Endothelial cell (in vitro differentiated cells): Measurements from ENCODE around the gene FAM78B. TPM values are rescaled to one million over a fixed set of nuclear protein-coding genes. Genes with fewer than 3 reads are reported as not detected.
A peak's percentile ranks its signal among the peaks of the same experiment; 100 is the strongest.

Experiments used
- DNase-seq: peaks from one replicate; pipeline ENCODE4 v3.0.0; 2021; ENCODE audit warnings: low spot score
- H3K27ac Mint-ChIP-seq: one replicate; pipeline ENCODE4 v1.8.0; 2021; ENCODE audit warnings: mixed read lengths, inconsistent platforms; ENCODE audit not compliant: unreplicated experiment
- H3K27me3 Mint-ChIP-seq: one replicate; pipeline ENCODE4 v1.8.0; 2021; ENCODE audit warnings: mild to moderate bottlenecking, moderate library complexity, mixed read lengths, inconsistent platforms; ENCODE audit not compliant: unreplicated experiment
- H3K36me3 Mint-ChIP-seq: one replicate; pipeline ENCODE4 v1.8.0; 2021; ENCODE audit warnings: mild to moderate bottlenecking, low read depth, mixed read lengths, inconsistent platforms; ENCODE audit not compliant: unreplicated experiment
- H3K4me1 Mint-ChIP-seq: one replicate; pipeline ENCODE4 v1.8.0; 2021; ENCODE audit warnings: mild to moderate bottlenecking, mixed read lengths, inconsistent platforms; ENCODE audit not compliant: unreplicated experiment
- H3K4me3 Mint-ChIP-seq: one replicate; pipeline ENCODE4 v1.8.0; 2021; ENCODE audit warnings: mild to moderate bottlenecking, mixed read lengths, inconsistent platforms; ENCODE audit not compliant: unreplicated experiment
- H3K9me3 Mint-ChIP-seq: one replicate; pipeline ENCODE4 v1.8.0; 2021; ENCODE audit warnings: mixed read lengths, inconsistent platforms; ENCODE audit not compliant: unreplicated experiment
- total RNA-seq: library from RNA; stranded (reverse); fragmentation: NEBNext Ultra II Directional; extraction: Animal tissue kit (Norgen Biotek cat#: 25700); gene quantifications from one replicate; pipeline ENCODE4 v1.2.1, GENCODE V29; 2021; ENCODE audit not compliant: unreplicated experiment
- TF ChIP-seq, protein P1 (sequence below): fragments of 200-600 bp; sonication (generic); IDR thresholded peaks from one replicate; pipeline ENCODE4 v1.5.0; 2021; ENCODE audit warnings: antibody characterized with exemption; ENCODE audit not compliant: unreplicated experiment

Gene FAM78B
- total RNA-seq, 1 donor from 2014 or later: 1.3 TPM

DNA sequence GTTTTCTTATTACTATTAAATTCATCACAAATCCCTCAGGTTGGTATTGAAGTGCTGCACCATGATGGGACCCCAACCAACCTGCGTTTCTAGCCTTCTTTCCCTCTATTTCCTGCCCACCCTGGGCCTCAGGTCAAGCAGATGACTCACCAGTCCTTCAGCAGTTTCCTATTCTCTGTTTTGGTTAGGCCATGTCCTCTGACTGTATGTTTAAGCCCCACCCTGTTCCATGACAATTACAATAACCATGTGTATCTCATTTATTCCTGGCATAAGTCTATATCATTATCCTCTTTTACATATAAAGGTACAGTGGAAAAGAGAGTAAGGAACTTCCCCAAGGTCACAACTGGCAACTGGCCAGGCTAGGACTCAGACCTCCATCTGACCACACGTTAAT is 5.3 kb upstream of the FAM78B start:
- Mint-ChIP-seq H3K36me3 (no peaks in the 10 kb centered on the region), H3K4me1 (peaks cover 2% of the 10 kb centered on the region), H3K9me3 (no peaks in the 10 kb centered on the region), H3K27ac (no peak overlapping the region), H3K4me3 (no peak overlapping the region), H3K27me3 (peaks cover 2% of the 10 kb centered on the region)
- DNase-seq: no peak
- TF ChIP-seq, protein P1, sequence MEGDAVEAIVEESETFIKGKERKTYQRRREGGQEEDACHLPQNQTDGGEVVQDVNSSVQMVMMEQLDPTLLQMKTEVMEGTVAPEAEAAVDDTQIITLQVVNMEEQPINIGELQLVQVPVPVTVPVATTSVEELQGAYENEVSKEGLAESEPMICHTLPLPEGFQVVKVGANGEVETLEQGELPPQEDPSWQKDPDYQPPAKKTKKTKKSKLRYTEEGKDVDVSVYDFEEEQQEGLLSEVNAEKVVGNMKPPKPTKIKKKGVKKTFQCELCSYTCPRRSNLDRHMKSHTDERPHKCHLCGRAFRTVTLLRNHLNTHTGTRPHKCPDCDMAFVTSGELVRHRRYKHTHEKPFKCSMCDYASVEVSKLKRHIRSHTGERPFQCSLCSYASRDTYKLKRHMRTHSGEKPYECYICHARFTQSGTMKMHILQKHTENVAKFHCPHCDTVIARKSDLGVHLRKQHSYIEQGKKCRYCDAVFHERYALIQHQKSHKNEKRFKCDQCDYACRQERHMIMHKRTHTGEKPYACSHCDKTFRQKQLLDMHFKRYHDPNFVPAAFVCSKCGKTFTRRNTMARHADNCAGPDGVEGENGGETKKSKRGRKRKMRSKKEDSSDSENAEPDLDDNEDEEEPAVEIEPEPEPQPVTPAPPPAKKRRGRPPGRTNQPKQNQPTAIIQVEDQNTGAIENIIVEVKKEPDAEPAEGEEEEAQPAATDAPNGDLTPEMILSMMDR: no peak

DNA sequence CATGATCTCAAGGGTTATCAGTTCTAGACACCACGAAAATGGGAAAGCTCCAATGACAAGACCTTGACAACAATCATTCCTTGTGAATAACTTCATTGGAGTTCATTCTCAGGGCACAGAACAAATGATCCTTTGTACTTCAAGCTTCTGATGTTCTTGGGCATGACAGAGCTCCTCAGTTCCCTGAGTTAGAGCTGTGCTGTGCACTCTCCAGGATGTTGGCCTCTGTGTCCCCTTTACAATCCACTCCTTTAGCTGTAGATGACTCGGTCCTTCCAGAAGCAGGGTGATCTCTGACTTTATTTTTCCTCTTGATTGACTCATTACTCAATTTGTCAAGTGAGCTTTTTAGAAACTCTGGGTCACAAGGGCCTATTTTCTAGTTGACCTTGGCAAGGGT is 3.9 kb upstream of the FAM78B start:
- Mint-ChIP-seq H3K9me3 (no peaks in the 10 kb centered on the region), H3K27ac (no peak overlapping the region), H3K4me1 (peaks cover 2% of the 10 kb centered on the region), H3K36me3 (no peaks in the 10 kb centered on the region), H3K27me3 (peaks cover 4% of the 10 kb centered on the region), H3K4me3 (no peak overlapping the region)
- DNase-seq: no peak
- TF ChIP-seq, protein P1: no peak

DNA sequence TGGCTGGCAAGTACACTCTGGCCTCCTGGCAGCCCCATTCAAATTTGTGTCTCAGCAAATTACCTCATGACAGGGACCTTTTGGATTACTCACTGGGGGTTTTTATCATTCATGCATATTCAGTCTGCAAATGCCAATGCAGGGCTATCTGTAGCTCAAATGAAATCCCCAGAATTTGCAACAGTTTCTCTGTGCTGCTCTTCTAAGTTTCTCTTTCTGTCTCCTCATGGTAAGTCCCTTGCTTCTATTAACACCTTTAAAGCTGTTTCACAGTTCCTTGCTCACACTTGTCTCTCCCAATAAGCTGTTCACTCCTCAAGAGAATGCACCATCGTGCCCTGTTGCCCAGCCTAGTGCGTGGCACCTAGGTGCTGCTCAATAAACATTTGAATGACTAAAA is 3.3 kb upstream of the FAM78B start:
- H3K4me1 Mint-ChIP-seq: peaks cover 2% of the 10 kb centered on the region
- DNase-seq: no peak
- TF ChIP-seq, protein P1: no peak
- no peaks in the 10 kb centered on the region for H3K9me3 Mint-ChIP-seq
- H3K36me3 Mint-ChIP-seq: no peaks in the 10 kb centered on the region
- H3K27ac Mint-ChIP-seq: no peak overlapping the region
- peaks cover 4% of the 10 kb centered on the region for H3K27me3 Mint-ChIP-seq
- no peak overlapping the region for H3K4me3 Mint-ChIP-seq

DNA sequence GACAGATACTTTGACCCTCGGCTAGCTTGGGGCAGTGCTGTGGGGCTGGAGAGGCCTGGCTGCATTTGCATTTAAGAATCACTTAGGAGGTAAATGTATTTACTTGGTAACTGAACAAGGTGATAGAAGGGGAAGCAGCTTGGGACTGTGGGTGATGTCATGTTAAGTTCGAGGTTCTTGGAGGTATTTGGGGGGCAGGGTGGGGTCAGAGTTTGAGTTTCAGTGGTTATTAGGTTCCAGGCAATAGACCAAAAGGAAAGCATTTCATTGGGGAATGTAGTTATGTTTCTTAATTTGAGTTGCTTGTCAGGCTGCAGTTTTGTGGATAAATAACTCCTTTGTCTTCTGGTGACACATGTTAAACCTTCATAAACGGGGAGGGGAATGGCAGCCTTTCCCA is 2.4 kb upstream of the FAM78B start:
- H3K27ac Mint-ChIP-seq: no peak overlapping the region
- TF ChIP-seq, protein P1: no peak
- no peaks in the 10 kb centered on the region for H3K36me3 Mint-ChIP-seq
- H3K4me1 Mint-ChIP-seq: peaks cover 2% of the 10 kb centered on the region
- no peak overlapping the region for H3K4me3 Mint-ChIP-seq
- DNase-seq: no peak
- H3K27me3 Mint-ChIP-seq: peaks cover 4% of the 10 kb centered on the region
- H3K9me3 Mint-ChIP-seq: no peaks in the 10 kb centered on the region

DNA sequence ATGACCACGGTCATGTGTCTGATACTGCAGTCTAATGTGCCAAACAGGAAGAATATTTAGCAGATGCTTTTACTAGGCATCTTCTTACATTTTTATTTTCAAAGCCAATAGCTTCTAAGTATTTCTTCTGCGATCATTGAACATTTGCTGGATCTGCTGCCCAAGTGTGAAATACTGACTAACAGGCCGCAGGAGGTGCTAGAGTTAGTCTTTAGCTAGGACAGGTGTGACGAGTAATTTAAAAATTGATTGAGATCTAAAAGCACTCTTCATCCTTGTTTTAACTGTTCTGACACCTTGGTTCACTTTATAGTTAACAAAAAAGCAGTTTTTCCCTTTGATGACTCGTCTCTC is 748 bp upstream of the FAM78B start:
- TF ChIP-seq, protein P1: no peak
- H3K27ac Mint-ChIP-seq: no peak overlapping the region
- H3K4me1 Mint-ChIP-seq: peaks cover 2% of the 10 kb centered on the region
- peaks cover 4% of the 10 kb centered on the region for H3K27me3 Mint-ChIP-seq
- H3K4me3 Mint-ChIP-seq: peak overlapping the region; percentile 68
- H3K9me3 Mint-ChIP-seq: no peaks in the 10 kb centered on the region
- no peak for DNase-seq
- H3K36me3 Mint-ChIP-seq: no peaks in the 10 kb centered on the region
